ENCODE measurements around the gene EPX. TPM values are rescaled to one million over a fixed set of nuclear protein-coding genes. Genes with fewer than 3 reads are reported as not detected.

The EPX gene
- total RNA-seq, 1 experiment from 2014 or later, result not detected

- no peaks in the 10 kb centered on the region for H3K9me2 ChIP-seq (ENCODE audit: insufficient read depth)
- ChIA-PET CTCF (no interaction called here), RAD21 (ENCODE audit: low non-redundant PET in 1 of 2, low total read pairs in 2 of 2, uncharacterized antibody in 2 of 2, unreplicated experiment in 2 of 2) (no interaction called here), POLR2A (no interaction called here)
- H2AFZ ChIP-seq (ENCODE audit: low read depth, low read length, poor library complexity, severe bottlenecking), result no peak overlapping the region
- TF ChIP-seq ZNF274 (IDR thresholded peaks at IDR 0.05; ENCODE audit: low read depth, low read length), result no peak
- TF ChIP-seq CBX3 (IDR thresholded peaks at IDR 0.05; ENCODE audit: low read depth), result no peak
- no peak for TF ChIP-seq SIN3A (IDR thresholded peaks at IDR 0.05; ENCODE audit: low read depth)
- intact Hi-C loops (cut with micrococcal nuclease), result no loop called here
- no peak for ATAC-seq
- H3K79me2 ChIP-seq (ENCODE audit: insufficient read depth, low read length), result no peaks in the 10 kb centered on the region
- H3K36me3 ChIP-seq (ENCODE audit: control insufficient read depth in 1 of 2, insufficient read depth in 2 of 2, low read length in 2 of 2), result no peaks in the 10 kb centered on the region
- H4K20me1 ChIP-seq (ENCODE audit: insufficient read depth), result no peaks in the 10 kb centered on the region
- no peak for DNase-seq (ENCODE audit: low read depth, low spot score)
- H3K27ac ChIP-seq (ENCODE audit: low read depth, low read length), result no peak overlapping the region
- H3K4me2 ChIP-seq (ENCODE audit: low read length), result no peak overlapping the region
- H3K9me3 ChIP-seq (ENCODE audit: control insufficient read depth in 1 of 2, insufficient read depth in 1 of 2, low read depth in 1 of 2, low read length in 2 of 2), result no peaks in the 10 kb centered on the region
- H3K4me3 ChIP-seq (replicated peaks in 1 of 2; ENCODE audit: low read depth in 1 of 2, low read length in 2 of 2), result no peak overlapping the region
- peaks cover 58% of the 10 kb centered on the region for H3K27me3 ChIP-seq (ENCODE audit: insufficient read depth, low read length)
- no peaks in the 10 kb centered on the region for H3K4me1 ChIP-seq (ENCODE audit: control insufficient read depth in 1 of 2, insufficient read depth in 2 of 2, low read length in 2 of 2)
- H3K9ac ChIP-seq (ENCODE audit: low read length), result no peak overlapping the region
- BruUV-seq (replicated peaks), result no TSS peak
Measured at GRCh38 chr17:58158181-58158580, 34.3 kb upstream of the EPX start.

- H3K4me3 ChIP-seq (replicated peaks in 1 of 2; ENCODE audit: low read depth in 1 of 2, low read length in 2 of 2), result no peak overlapping the region
- TF ChIP-seq ZFX (IDR thresholded peaks at IDR 0.05), result no peak
- TF ChIP-seq JUND (IDR thresholded peaks at IDR 0.05), result no peak
- TF ChIP-seq ELF1 (IDR thresholded peaks at IDR 0.05; ENCODE audit: borderline replicate concordance, low read depth), result no peak
- TF ChIP-seq ATF3 (IDR thresholded peaks at IDR 0.05), result no peak
- no peaks in the 10 kb centered on the region for H3K4me1 ChIP-seq (ENCODE audit: control insufficient read depth in 1 of 2, insufficient read depth in 2 of 2, low read length in 2 of 2)
- no peak overlapping the region for H3K4me2 ChIP-seq (ENCODE audit: low read length)
- no peak for DNase-seq (ENCODE audit: low read depth, low spot score)
- BruUV-seq (replicated peaks), result no TSS peak
- CTCF ChIA-PET, result no interaction called here
- H3K9me3 ChIP-seq (ENCODE audit: control insufficient read depth in 1 of 2, insufficient read depth in 1 of 2, low read depth in 1 of 2, low read length in 2 of 2), result no peaks in the 10 kb centered on the region
- H2AFZ ChIP-seq (ENCODE audit: low read depth, low read length, poor library complexity, severe bottlenecking), result no peak overlapping the region
- POLR2A ChIA-PET, result no interaction called here
- H3K9ac ChIP-seq (ENCODE audit: low read length), result no peak overlapping the region
- intact Hi-C loops (cut with micrococcal nuclease), result no loop called here
- H4K20me1 ChIP-seq (ENCODE audit: insufficient read depth), result no peaks in the 10 kb centered on the region
- H3K27ac ChIP-seq (ENCODE audit: low read depth, low read length), result no peak overlapping the region
- H3K79me2 ChIP-seq (ENCODE audit: insufficient read depth, low read length), result no peaks in the 10 kb centered on the region
- no peaks in the 10 kb centered on the region for H3K9me2 ChIP-seq (ENCODE audit: insufficient read depth)
- RAD21 ChIA-PET (ENCODE audit: low non-redundant PET in 1 of 2, low total read pairs in 2 of 2, uncharacterized antibody in 2 of 2, unreplicated experiment in 2 of 2), result no interaction called here
- ATAC-seq, result no peak
- H3K36me3 ChIP-seq (ENCODE audit: control insufficient read depth in 1 of 2, insufficient read depth in 2 of 2, low read length in 2 of 2), result no peaks in the 10 kb centered on the region
- H3K27me3 ChIP-seq (ENCODE audit: insufficient read depth, low read length), result peaks cover 67% of the 10 kb centered on the region
Measured at GRCh38 chr17:58161566-58161965, 31.0 kb upstream of the EPX start.
